ENCODE data around the gene KCNMA1. TPM values are rescaled to one million over a fixed set of nuclear protein-coding genes. Genes with fewer than 3 reads are reported as not detected.

The KCNMA1 gene
- total RNA-seq, 4 donors from 2014 or later, result 4.6 to 10.5 (median 7.8) TPM

GRCh38 chr10:77417806-77418640, 219.6 kb downstream of the KCNMA1 start:
- 65% methylated on average over 10 of the region's 11 CpGs for WGBS
- H3K9me3 ChIP-seq, result no peaks in the 10 kb centered on the region
- peaks cover 6% of the 10 kb centered on the region for H3K4me1 ChIP-seq
- H3K4me3 ChIP-seq, result no peak overlapping the region
- peaks cover 7% of the 10 kb centered on the region for H3K27me3 ChIP-seq
- H3K36me3 ChIP-seq, result no peaks in the 10 kb centered on the region
- no peak overlapping the region for H3K27ac ChIP-seq
- no peak for DNase-seq (ENCODE audit: low spot score in 2 of 2)
- TF ChIP-seq POLR2A (IDR thresholded peaks at IDR 0.05), result no peak
- TF ChIP-seq EP300 (IDR thresholded peaks at IDR 0.05), result no peak
- TF ChIP-seq, protein P1, sequence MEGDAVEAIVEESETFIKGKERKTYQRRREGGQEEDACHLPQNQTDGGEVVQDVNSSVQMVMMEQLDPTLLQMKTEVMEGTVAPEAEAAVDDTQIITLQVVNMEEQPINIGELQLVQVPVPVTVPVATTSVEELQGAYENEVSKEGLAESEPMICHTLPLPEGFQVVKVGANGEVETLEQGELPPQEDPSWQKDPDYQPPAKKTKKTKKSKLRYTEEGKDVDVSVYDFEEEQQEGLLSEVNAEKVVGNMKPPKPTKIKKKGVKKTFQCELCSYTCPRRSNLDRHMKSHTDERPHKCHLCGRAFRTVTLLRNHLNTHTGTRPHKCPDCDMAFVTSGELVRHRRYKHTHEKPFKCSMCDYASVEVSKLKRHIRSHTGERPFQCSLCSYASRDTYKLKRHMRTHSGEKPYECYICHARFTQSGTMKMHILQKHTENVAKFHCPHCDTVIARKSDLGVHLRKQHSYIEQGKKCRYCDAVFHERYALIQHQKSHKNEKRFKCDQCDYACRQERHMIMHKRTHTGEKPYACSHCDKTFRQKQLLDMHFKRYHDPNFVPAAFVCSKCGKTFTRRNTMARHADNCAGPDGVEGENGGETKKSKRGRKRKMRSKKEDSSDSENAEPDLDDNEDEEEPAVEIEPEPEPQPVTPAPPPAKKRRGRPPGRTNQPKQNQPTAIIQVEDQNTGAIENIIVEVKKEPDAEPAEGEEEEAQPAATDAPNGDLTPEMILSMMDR (IDR thresholded peaks at IDR 0.05), result no peak
- no peak for TF ChIP-seq POLR2AphosphoS5 (IDR thresholded peaks at IDR 0.05)

DNA sequence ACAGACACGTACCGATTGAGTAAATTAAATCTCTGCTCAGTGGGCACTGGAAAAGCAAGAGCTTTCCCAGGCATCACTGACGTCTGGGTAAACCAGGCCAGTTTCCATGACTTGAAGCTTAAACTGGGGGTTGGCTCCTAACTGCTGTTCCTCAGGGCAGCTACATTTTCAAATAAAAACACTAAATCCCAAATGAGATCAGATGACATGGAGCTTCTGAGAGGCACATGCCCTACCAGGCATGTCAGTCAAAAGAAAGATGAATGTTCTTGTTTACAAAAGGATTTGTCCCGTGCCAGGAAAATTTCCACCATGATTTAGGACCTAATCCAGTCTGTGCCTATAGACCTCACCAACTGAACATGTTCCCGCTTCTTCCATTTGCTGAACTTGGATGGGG, 220.2 kb downstream of the KCNMA1 start:
- Histone ChIP-seq H3K27me3 (peaks cover 11% of the 10 kb centered on the region), H3K9me3 (no peaks in the 10 kb centered on the region), H3K4me3 (no peak overlapping the region), H3K27ac (no peak overlapping the region), H3K4me1 (peaks cover 6% of the 10 kb centered on the region), H3K36me3 (no peaks in the 10 kb centered on the region)
- DNase-seq (ENCODE audit: low spot score in 2 of 2), result no peak
- TF ChIP-seq, protein P1 (IDR thresholded peaks at IDR 0.05), result no peak
- TF ChIP-seq POLR2AphosphoS5 (IDR thresholded peaks at IDR 0.05) (no peak), POLR2A (IDR thresholded peaks at IDR 0.05) (no peak), EP300 (IDR thresholded peaks at IDR 0.05) (no peak)
- 49% methylated on average over 5 of the region's 5 CpGs for WGBS

GRCh38 chr10:77416311-77417135, 221.1 kb downstream of the KCNMA1 start:
- Histone ChIP-seq H3K4me3 (no peak overlapping the region), H3K27ac (no peak overlapping the region), H3K4me1 (peaks cover 6% of the 10 kb centered on the region), H3K27me3 (peaks cover 17% of the 10 kb centered on the region), H3K9me3 (no peaks in the 10 kb centered on the region), H3K36me3 (no peaks in the 10 kb centered on the region)
- TF ChIP-seq POLR2AphosphoS5 (IDR thresholded peaks at IDR 0.05) (no peak), EP300 (IDR thresholded peaks at IDR 0.05) (no peak), POLR2A (IDR thresholded peaks at IDR 0.05) (no peak)
- TF ChIP-seq, protein P1 (IDR thresholded peaks at IDR 0.05), result no peak
- 88% methylated on average over 14 of the region's 14 CpGs for WGBS
- no peak for DNase-seq (ENCODE audit: low spot score in 2 of 2)

GRCh38 chr10:77415313-77415960, 222.2 kb downstream of the KCNMA1 start:
- H3K4me1 ChIP-seq, result peaks cover 7% of the 10 kb centered on the region
- no peak overlapping the region for H3K4me3 ChIP-seq
- WGBS, result 53% methylated on average over 6 of the region's 6 CpGs
- H3K36me3 ChIP-seq, result no peaks in the 10 kb centered on the region
- H3K9me3 ChIP-seq, result no peaks in the 10 kb centered on the region
- peaks cover 17% of the 10 kb centered on the region for H3K27me3 ChIP-seq
- no peak overlapping the region for H3K27ac ChIP-seq
- TF ChIP-seq, protein P1 (IDR thresholded peaks at IDR 0.05), result no peak
- TF ChIP-seq POLR2AphosphoS5 (IDR thresholded peaks at IDR 0.05) (no peak), EP300 (IDR thresholded peaks at IDR 0.05) (no peak), POLR2A (IDR thresholded peaks at IDR 0.05) (no peak)
- no peak for DNase-seq (ENCODE audit: low spot score in 2 of 2)
